GM19452 (cell line): Measurements from ENCODE around the gene RBFA.
A peak's percentile ranks its signal among the peaks of the same experiment; 100 is the strongest.
"Not testable (repeated sequence)": the region's sequence is repeated elsewhere in the genome, so short reads cannot be mapped to it uniquely, and the experiment has no call there.

Experiments used
- ATAC-seq: cut with Tn5 transposase; IDR thresholded peaks from one replicate; pipeline ENCODE4 v1.9.1; 2021; ENCODE audit not compliant: unreplicated experiment

The RBFA gene

GRCh38 chr18:80034068-80034851 is at the start of gene RBFA:
RBFA (plus strand) TSS chr18:80034434; CDS start chr18:80034496, 62 bp downstream.
- peak; percentile 73 for ATAC-seq

GRCh38 chr18:79985172-79985571 is 49.1 kb upstream of the RBFA start:
- ATAC-seq: no peak

- ATAC-seq: no peak
Measured at GRCh38 chr18:79986726-79987125, 47.5 kb upstream of the RBFA start.

GRCh38 chr18:79987566-79987965 is 46.7 kb upstream of the RBFA start:
- ATAC-seq: no peak

GRCh38 chr18:79988071-79988450 is 46.2 kb upstream of the RBFA start:
- peak; percentile 69 for ATAC-seq

- ATAC-seq: peak; percentile 98
Measured at GRCh38 chr18:79988451-79989194, 45.6 kb upstream of the RBFA start, which contains the start of gene TXNL4A. TXNL4A (minus strand) TSS chr18:79988563; CDS start chr18:79988392, 171 bp downstream.

GRCh38 chr18:79989195-79989497 is 45.1 kb upstream of the RBFA start:
- no peak for ATAC-seq

- no peak for ATAC-seq
Measured at GRCh38 chr18:79991494-79991893, 42.7 kb upstream of the RBFA start.

GRCh38 chr18:79999701-80000100 is 34.5 kb upstream of the RBFA start:
- not testable (repeated sequence) for ATAC-seq

GRCh38 chr18:80000877-80001276 is 33.4 kb upstream of the RBFA start:
- ATAC-seq: no peak

GRCh38 chr18:80002468-80002867 is 31.8 kb upstream of the RBFA start:
- no peak for ATAC-seq

GRCh38 chr18:80004600-80005342 is 29.5 kb upstream of the RBFA start:
- ATAC-seq: no peak

GRCh38 chr18:80006724-80007123 is 27.5 kb upstream of the RBFA start:
- no peak for ATAC-seq

GRCh38 chr18:80009661-80010550 is 24.3 kb upstream of the RBFA start:
- ATAC-seq: no peak

- no peak for ATAC-seq
Measured at GRCh38 chr18:80010551-80010906, 23.7 kb upstream of the RBFA start.

GRCh38 chr18:80011496-80012137 is 22.6 kb upstream of the RBFA start:
- ATAC-seq: not testable (repeated sequence)

GRCh38 chr18:80012714-80013113 is 21.5 kb upstream of the RBFA start:
- no peak for ATAC-seq

- ATAC-seq: no peak
Measured at GRCh38 chr18:80022613-80023012, 11.6 kb upstream of the RBFA start.

- ATAC-seq: no peak
Measured at GRCh38 chr18:80023173-80023572, 11.1 kb upstream of the RBFA start.

GRCh38 chr18:80026363-80026762 is 7.9 kb upstream of the RBFA start:
- ATAC-seq: no peak
